GM18505 (cell line): Measurements from ENCODE around the gene TTC8.
"Not testable (repeated sequence)": the region's sequence is repeated elsewhere in the genome, so short reads cannot be mapped to it uniquely, and the experiment has no call there.

ENCODE experiments used
- ATAC-seq: cut with Tn5 transposase; IDR thresholded peaks from one replicate; pipeline ENCODE4 v1.9.1; 2021; ENCODE audit not compliant: unreplicated experiment
- POLR2A ChIP-seq: IDR thresholded peaks from 4 replicates; pipeline ENCODE4 v1.6.1; 2011; ENCODE audit warnings: borderline replicate concordance; ENCODE audit not compliant: insufficient read depth, insufficient read length; ENCODE audit errors: extremely low read depth

TTC8 gene

GRCh38 chr14:88804035-88804434, 20.4 kb upstream of the TTC8 start:
- TF ChIP-seq POLR2A, result no peak
- no peak for ATAC-seq

GRCh38 chr14:88804477-88804876, 20.0 kb upstream of the TTC8 start:
- no peak for ATAC-seq

GRCh38 chr14:88808359-88808758, 16.1 kb upstream of the TTC8 start:
- no peak for TF ChIP-seq POLR2A
- no peak for ATAC-seq

More at GRCh38 chr14:88804477-88804876, 20.0 kb upstream of the TTC8 start:
- no peak for TF ChIP-seq POLR2A

- ATAC-seq, result no peak
- no peak for TF ChIP-seq POLR2A
Observed at GRCh38 chr14:88815980-88816379, 8.5 kb upstream of the TTC8 start.

GRCh38 chr14:88818018-88818417, 6.4 kb upstream of the TTC8 start:
- no peak for TF ChIP-seq POLR2A
- no peak for ATAC-seq

GRCh38 chr14:88819674-88820073, 4.8 kb upstream of the TTC8 start:
- ATAC-seq, result not testable (repeated sequence)

GRCh38 chr14:88821378-88821777, 3.1 kb upstream of the TTC8 start:
- TF ChIP-seq POLR2A, result no peak
- no peak for ATAC-seq

GRCh38 chr14:88821888-88822287, 2.6 kb upstream of the TTC8 start:
- no peak for TF ChIP-seq POLR2A
- no peak for ATAC-seq

GRCh38 chr14:88823968-88824313, 510 bp upstream of the TTC8 start:
- peak; percentile 3 for ATAC-seq
- TF ChIP-seq POLR2A, result no peak

GRCh38 chr14:88825078-88825458, 617 bp downstream of the TTC8 start:
- TF ChIP-seq POLR2A, result no peak
- no peak for ATAC-seq

GRCh38 chr14:88825503-88825902, 1.1 kb downstream of the TTC8 start:
- ATAC-seq, result no peak
- TF ChIP-seq POLR2A, result no peak

- TF ChIP-seq POLR2A, result no peak
- ATAC-seq, result no peak
Observed at GRCh38 chr14:88829188-88829587, 4.7 kb downstream of the TTC8 start.

- no peak for ATAC-seq
- no peak for TF ChIP-seq POLR2A
Observed at GRCh38 chr14:88829685-88830302, 5.3 kb downstream of the TTC8 start.

GRCh38 chr14:88831284-88831683, 6.8 kb downstream of the TTC8 start:
- ATAC-seq, result no peak
- no peak for TF ChIP-seq POLR2A

GRCh38 chr14:88834883-88835431, 10.5 kb downstream of the TTC8 start:
- no peak for ATAC-seq
- TF ChIP-seq POLR2A, result no peak
